Esophagus muscularis mucosa (tissue), 3 donors: ENCODE data around the gene MTNR1A.
"Not testable (repeated sequence)": the region's sequence is repeated elsewhere in the genome, so short reads cannot be mapped to it uniquely, and the experiment has no call there.

Experiments
- POLR2AphosphoS5 ChIP-seq, 2 donors: sonication (generic); formaldehyde crosslinking; IDR thresholded peaks; one replicate each; pipeline ENCODE4 v1.6.1; 2017; ENCODE audit warnings: antibody characterized with exemption in 2 of 2
- TF ChIP-seq, protein P1 (sequence below), 3 experiments: fragments of 200-600 bp in 2 of 3; fragments of 450-650 bp in 1 of 3; sonication (generic) in 2 of 3; IDR thresholded peaks; one replicate each; pipeline ENCODE4 v1.5.1; 2017 to 2019; ENCODE audit warnings: antibody characterized with exemption in 3 of 3, mild to moderate bottlenecking in 2 of 3, moderate library complexity in 1 of 3

DNA sequence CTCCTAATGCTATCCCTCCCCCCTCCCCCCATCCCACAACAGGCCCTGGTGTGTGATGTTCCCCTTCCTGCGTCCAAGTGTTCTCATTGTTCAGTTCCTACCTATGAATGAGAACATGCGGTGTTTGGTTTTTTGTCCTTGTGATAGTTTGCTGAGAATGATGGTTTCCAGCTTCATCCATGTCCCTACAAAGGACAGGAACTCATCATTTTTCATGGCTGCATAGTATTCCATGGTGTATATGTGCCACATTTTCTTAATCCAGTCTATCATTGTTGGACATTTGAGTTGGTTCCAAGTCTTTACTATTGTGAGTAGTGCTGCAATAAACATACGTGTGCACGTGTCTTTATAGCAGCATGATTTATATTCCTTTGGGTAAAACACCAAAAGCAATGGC lies 31.4 kb downstream of the MTNR1A start:
- TF ChIP-seq, protein P1, sequence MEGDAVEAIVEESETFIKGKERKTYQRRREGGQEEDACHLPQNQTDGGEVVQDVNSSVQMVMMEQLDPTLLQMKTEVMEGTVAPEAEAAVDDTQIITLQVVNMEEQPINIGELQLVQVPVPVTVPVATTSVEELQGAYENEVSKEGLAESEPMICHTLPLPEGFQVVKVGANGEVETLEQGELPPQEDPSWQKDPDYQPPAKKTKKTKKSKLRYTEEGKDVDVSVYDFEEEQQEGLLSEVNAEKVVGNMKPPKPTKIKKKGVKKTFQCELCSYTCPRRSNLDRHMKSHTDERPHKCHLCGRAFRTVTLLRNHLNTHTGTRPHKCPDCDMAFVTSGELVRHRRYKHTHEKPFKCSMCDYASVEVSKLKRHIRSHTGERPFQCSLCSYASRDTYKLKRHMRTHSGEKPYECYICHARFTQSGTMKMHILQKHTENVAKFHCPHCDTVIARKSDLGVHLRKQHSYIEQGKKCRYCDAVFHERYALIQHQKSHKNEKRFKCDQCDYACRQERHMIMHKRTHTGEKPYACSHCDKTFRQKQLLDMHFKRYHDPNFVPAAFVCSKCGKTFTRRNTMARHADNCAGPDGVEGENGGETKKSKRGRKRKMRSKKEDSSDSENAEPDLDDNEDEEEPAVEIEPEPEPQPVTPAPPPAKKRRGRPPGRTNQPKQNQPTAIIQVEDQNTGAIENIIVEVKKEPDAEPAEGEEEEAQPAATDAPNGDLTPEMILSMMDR (IDR thresholded peaks at IDR 0.05), result not testable (repeated sequence)
- not testable (repeated sequence) for TF ChIP-seq POLR2AphosphoS5 (IDR thresholded peaks at IDR 0.05)
